Hepatocyte (in vitro differentiated cells): ENCODE data around the gene MBD3L4.
"Not testable (repeated sequence)": the region's sequence is repeated elsewhere in the genome, so short reads cannot be mapped to it uniquely, and the experiment has no call there.

ENCODE experiments used
- EZH2 ChIP-seq: fragments of 200-600 bp; sonication (generic); IDR thresholded peaks from 2 replicates; pipeline ENCODE4 v1.6.1; 2016; ENCODE audit warnings: antibody characterized with exemption, mild to moderate bottlenecking, borderline replicate concordance
- EZH2phosphoT487 ChIP-seq: fragments of 200-600 bp; sonication (generic); IDR thresholded peaks from one replicate; pipeline ENCODE4 v1.6.1; 2018; ENCODE audit warnings: antibody characterized with exemption, mild to moderate bottlenecking, low read depth, moderate library complexity; ENCODE audit not compliant: unreplicated experiment, severe bottlenecking
- TF ChIP-seq, protein P1 (sequence below): fragments of 200-600 bp; sonication (generic); IDR thresholded peaks from 2 replicates; pipeline ENCODE4 v1.5.1; 2016; ENCODE audit warnings: antibody characterized with exemption, mild to moderate bottlenecking; ENCODE audit not compliant: poor library complexity

- TF ChIP-seq EZH2, EZH2phosphoT487: not testable (repeated sequence)
- TF ChIP-seq, protein P1, sequence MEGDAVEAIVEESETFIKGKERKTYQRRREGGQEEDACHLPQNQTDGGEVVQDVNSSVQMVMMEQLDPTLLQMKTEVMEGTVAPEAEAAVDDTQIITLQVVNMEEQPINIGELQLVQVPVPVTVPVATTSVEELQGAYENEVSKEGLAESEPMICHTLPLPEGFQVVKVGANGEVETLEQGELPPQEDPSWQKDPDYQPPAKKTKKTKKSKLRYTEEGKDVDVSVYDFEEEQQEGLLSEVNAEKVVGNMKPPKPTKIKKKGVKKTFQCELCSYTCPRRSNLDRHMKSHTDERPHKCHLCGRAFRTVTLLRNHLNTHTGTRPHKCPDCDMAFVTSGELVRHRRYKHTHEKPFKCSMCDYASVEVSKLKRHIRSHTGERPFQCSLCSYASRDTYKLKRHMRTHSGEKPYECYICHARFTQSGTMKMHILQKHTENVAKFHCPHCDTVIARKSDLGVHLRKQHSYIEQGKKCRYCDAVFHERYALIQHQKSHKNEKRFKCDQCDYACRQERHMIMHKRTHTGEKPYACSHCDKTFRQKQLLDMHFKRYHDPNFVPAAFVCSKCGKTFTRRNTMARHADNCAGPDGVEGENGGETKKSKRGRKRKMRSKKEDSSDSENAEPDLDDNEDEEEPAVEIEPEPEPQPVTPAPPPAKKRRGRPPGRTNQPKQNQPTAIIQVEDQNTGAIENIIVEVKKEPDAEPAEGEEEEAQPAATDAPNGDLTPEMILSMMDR = not testable (repeated sequence)
These were observed 15.7 kb upstream of the MBD3L4 start for GRCh38 chr19:7055679-7056078.
